Stimulated activated CD8-positive, alpha-beta memory T cell treated with anti-CD3 and anti-CD28 coated beads, Interleukin-15, amount 100 ng/mL, for 24 hours (primary cell): ENCODE measurements around the gene BLOC1S6.
A peak's percentile ranks its signal among the peaks of the same experiment; 100 is the strongest.

Source experiments
- DNase-seq: peaks from one replicate; pipeline ENCODE4 v3.0.0-alpha.2; 2020; ENCODE audit warnings: low read depth

BLOC1S6 gene

DNA sequence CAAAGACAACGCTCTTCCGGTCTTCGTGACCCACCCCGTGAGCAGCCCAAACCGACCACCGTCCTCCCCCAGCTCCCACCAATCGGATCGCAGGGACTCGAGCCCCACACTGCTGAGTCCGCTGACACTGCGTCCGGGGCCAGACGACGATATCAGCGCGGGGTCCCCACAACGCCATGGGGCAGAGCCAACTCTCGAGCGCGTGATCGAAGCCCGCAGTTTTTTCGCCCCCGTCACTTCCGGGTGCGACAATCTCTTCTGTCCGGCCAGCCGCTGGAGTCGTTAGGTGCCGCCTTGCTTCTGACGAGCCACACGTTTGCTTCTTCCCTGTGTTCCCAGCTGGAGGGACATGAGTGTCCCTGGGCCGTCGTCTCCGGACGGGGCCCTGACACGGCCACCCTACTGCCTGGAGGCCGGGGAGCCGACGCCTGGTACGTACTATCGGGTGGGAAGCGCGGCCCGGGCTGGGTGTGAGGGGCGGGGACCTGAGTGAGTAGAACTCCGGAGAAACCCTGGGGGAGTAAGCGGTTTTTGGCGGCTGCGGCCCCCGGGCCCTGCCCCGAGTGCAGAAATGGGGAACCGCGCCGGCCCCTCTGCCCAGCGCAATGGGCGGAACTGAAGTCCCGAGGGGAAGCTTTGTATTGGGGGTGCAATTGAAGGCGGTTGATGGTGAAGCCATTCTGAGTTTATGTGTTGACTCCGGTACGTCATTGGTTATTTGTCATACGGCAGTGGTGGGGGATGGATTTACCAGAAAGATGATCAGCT is at the start of gene BLOC1S6:
TSS of gene BLOC1S6 (plus strand) at position 285 of the 768 bp plus-strand sequence. CDS start at position 350, 65 bp downstream.
- DNase-seq, result peak; percentile 79

DNA sequence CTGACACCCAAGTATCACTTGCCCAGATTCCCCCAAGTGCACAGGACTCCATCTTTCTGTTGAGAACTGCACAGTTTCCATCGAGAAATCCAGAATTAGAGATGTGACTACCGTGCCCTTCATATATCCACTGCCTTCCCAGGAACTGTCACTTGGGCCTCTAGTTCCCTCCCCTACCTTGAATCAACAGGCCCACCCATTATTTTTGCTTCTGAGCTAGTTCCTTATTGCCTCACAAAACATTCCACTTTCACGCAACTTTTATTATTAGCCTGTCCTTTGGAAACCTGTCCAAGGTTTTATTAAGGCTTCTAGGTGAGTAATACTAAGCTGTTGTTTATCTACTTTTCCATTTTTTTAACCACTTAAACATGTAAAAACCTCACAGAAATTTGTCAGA is 47.5 kb upstream of the BLOC1S6 start:
- DNase-seq, result no peak

GRCh38 chr15:45540531-45540930 is 46.6 kb upstream of the BLOC1S6 start:
- no peak for DNase-seq

DNA sequence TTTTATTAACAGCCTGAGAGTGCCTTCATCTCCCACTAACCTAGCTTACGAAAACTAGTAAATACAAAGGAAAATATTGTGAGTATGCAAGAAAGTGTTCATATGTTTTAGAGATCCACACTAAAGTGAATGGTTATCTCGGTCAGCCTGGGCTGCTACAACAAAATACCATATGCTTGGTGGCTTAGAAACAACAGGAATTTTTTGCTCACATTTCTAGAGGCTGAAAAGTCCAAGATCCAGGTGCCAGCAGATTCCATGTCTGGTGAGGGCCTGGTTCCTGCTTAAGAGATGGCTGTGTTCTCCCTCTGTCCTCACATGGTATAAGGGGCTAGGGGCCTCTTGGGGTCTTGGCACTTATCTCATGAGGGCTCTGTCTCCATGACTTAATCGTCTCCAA is 44.1 kb upstream of the BLOC1S6 start:
- no peak for DNase-seq

DNA sequence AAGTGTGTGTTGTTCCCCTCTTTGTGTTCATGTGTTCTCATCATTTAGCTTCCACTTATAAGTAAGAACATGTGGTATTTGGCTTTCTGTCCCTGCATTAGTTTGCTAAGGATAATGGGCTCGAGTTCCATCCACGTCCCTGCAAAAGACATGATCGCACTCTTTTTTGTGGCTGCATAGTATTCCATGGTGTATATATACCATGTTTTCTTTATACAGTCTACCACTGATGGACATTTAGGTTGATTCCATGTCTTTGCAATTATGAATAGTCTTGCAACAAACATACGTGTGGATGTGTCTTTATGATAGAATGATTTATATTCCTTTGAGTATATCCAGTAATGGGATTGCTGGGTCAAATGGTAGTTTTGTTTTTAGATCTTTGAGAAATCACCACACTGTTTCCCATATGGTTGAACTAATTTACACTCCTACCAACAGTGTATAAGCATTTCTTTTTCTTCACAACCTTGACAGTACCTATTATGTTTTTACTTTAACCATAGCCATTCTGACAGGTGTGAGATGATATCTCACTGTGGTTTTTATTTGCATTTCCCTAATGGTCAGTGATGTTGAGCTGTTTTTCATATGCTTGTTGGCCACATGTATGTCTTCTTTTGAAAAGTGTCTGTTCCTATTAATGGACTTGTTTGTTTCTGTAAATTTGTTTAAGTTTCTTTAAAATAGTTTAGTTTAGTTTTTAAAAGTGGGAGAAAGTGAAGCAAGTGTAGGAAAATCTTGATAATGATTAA is 42.7 kb upstream of the BLOC1S6 start:
- DNase-seq, result no peak

DNA sequence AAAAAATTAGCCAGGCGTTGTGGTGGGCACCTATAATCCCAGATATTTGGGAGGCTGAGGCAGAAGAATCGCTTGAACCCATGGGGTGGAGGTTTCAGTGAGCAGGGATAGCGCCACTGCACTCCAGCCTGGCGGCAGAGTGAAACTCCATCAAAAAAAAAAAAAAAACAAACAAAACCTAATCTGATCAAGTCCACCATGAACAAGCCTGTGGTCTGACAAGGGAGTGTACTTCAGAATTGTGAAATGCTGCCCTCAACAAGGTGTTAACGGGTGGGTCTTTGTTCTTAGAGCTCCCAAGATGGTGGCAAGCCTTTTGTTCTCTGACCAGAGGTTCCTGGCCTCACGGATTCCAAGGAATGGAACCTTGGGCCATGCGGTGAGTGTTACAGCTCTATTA is 40.4 kb upstream of the BLOC1S6 start:
- DNase-seq, result no peak

DNA sequence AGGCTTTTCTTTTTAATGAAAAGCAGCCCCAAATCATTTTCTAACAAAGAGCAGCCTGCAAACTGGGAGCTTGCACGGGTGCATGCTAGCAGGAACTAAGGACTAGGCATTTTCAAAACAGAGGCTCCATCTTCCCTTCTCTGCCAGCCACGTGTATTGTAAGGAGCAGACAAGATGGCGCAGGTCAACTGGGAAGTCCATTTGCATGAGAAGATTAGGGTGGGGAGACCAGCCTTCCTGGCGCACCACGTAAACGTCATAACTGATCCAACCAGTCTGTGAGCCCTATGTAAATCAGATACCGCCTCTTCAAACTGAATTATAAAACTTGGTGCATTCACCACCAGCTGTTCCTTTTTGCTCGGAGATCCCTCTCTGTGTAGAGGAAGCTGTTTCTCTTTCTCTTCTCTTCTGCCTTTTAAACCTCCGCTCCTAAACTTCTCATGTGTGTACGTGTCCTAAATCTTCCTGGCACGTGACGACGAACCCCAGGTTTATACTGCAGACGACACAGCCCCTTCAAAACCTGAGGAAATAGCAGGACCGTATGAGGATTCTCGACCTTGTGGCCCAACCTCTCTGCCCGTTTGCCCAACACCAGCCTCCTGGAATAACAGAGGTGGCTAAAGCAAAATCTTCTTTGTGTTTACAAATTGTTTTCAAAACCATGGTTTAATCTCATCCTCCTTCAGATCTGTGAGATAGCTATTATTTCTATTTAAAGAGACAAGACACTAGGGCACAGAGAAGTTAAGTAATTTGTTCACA is 38.2 kb upstream of the BLOC1S6 start:
- DNase-seq, result no peak

DNA sequence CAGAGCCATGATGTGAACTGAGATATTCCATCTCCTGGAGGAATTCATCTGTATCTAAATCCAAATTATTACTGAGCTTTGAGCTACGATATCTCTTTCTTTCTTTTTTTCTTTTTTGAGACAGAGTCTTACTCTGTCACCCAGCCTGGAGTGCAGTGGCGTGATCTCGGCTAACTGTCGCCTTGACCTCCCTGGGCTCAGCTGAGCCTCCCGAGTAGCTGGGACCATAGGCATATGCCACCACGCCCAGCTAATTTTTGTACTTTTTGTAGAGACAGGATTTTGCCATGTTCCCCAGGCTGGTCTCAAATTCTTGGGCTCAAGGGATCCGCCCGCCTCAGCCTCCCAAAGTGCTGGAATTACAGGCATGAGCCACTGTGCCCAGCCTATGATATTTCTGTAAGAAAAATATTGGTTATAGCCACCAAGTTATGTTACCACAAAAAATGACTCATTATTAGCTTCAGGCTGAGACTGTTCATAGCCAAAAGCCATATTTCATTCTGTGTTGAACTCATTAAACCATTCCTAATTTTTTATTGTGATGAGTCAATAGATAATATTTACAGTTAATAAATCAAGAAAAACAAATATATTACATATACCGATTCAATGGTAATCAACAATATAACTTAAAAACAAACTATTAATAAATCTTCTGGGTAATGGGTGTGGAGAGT is 37.5 kb upstream of the BLOC1S6 start:
- no peak for DNase-seq

GRCh38 chr15:45550436-45550835 is 36.7 kb upstream of the BLOC1S6 start:
- no peak for DNase-seq

GRCh38 chr15:45551676-45552075 is 35.5 kb upstream of the BLOC1S6 start:
- DNase-seq, result no peak

GRCh38 chr15:45555934-45556608 is 31.1 kb upstream of the BLOC1S6 start:
- no peak for DNase-seq

- DNase-seq, result no peak
Observed at GRCh38 chr15:45572617-45573016, 14.6 kb upstream of the BLOC1S6 start.

- no peak for DNase-seq
Observed at GRCh38 chr15:45573961-45574629, 13.1 kb upstream of the BLOC1S6 start.

GRCh38 chr15:45581919-45582318 is 5.3 kb upstream of the BLOC1S6 start:
- DNase-seq, result no peak

GRCh38 chr15:45583731-45584639 is 3.2 kb upstream of the BLOC1S6 start:
- no peak for DNase-seq

- DNase-seq, result no peak
Observed at GRCh38 chr15:45585069-45585791, 1.9 kb upstream of the BLOC1S6 start.

DNA sequence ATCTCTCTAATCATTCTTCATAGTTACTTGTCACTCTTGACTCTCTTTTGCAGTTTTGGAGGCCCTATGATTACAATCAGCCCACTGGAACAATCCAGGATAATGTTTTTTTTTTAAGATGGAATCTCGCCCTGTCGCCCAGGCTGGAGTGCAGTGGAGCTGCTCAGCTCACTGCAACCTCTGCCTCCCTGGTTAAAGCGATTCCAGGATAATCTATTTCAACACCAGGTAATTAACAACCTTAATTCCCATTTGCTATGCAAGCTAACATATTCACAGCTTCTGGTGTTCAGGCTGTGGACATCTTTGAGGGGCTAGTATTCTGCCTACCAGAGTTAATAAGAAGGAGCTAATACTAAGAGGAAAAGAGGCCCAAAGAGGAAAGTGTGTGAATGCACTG is 1.1 kb upstream of the BLOC1S6 start:
- no peak for DNase-seq

DNA sequence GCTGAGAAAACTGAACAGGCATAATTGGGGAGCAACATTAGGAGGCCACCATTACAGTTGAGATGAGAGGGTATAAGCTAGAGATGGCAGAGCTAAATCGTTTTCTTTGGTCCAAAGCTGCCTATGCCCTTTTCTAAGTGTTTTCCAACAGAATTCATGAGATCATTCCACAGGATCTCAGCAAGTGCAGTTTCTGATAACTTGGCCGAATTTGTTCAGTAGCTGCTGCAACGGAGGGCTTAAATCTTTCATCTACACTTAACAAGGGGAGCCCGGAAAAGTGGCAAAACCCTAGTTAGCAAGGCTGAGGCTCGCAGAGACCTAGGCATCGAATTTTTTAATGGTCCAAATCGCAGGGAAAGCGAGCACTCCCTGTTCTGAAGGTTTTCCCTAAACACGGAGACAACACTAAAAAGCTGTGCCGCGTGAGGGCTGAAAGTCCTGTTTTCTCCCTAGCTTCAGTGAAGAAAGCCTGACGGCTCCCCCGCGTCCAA is 531 bp upstream of the BLOC1S6 start:
- DNase-seq, result no peak

DNA sequence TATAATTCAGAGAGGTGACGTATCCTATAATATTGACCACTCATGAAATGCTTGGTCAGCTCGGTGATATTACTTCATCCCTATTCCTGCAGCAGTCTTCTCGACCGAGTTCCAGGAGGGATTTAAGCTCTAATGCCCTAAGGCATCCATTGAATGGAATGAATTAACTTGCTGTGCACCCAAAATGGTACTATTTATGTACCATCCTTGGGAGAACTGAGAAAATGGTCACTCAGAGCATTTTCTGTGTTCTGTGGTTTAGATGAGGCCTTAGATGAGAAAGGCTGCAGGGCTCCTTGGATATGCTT is 638 bp downstream of the BLOC1S6 start:
- no peak for DNase-seq
